ENCODE results near the gene MRPS23.

The MRPS23 gene

GRCh38 chr17:57814421-57814820 lies 35.4 kb downstream of the MRPS23 start:
- no peak for DNase-seq (ENCODE audit: low read depth)
- no peak for TF ChIP-seq CTCF (conservative IDR thresholded peaks at IDR 0.05; ENCODE audit: control insufficient read depth, insufficient read depth, low read depth, low read length)
- H3K4me3 ChIP-seq (ENCODE audit: control insufficient read depth, low read depth, low read length) = no peak overlapping the region

GRCh38 chr17:57811638-57812280 lies 38.1 kb downstream of the MRPS23 start:
- no peak overlapping the region for H3K4me3 ChIP-seq (ENCODE audit: control insufficient read depth, low read depth, low read length)
- TF ChIP-seq CTCF (conservative IDR thresholded peaks at IDR 0.05; ENCODE audit: control insufficient read depth, insufficient read depth, low read depth, low read length) = no peak
- DNase-seq (ENCODE audit: low read depth) = no peak

- no peak overlapping the region for H3K4me3 ChIP-seq (ENCODE audit: control insufficient read depth, low read depth, low read length)
- TF ChIP-seq CTCF (conservative IDR thresholded peaks at IDR 0.05; ENCODE audit: control insufficient read depth, insufficient read depth, low read depth, low read length) = no peak
These were observed 38.9 kb downstream of the MRPS23 start for GRCh38 chr17:57810721-57811637.

GRCh38 chr17:57809879-57810278 lies 40.0 kb downstream of the MRPS23 start:
- no peak overlapping the region for H3K4me3 ChIP-seq (ENCODE audit: control insufficient read depth, low read depth, low read length)
- DNase-seq (ENCODE audit: low read depth) = no peak
- no peak for TF ChIP-seq CTCF (conservative IDR thresholded peaks at IDR 0.05; ENCODE audit: control insufficient read depth, insufficient read depth, low read depth, low read length)

More at GRCh38 chr17:57810721-57811637, 38.9 kb downstream of the MRPS23 start:
- DNase-seq (ENCODE audit: low read depth) = peak; percentile 52

GRCh38 chr17:57808882-57809281 lies 41.0 kb downstream of the MRPS23 start:
- TF ChIP-seq CTCF (conservative IDR thresholded peaks at IDR 0.05; ENCODE audit: control insufficient read depth, insufficient read depth, low read depth, low read length) = no peak
- H3K4me3 ChIP-seq (ENCODE audit: control insufficient read depth, low read depth, low read length) = no peak overlapping the region
- no peak for DNase-seq (ENCODE audit: low read depth)

GRCh38 chr17:57806167-57806830 lies 43.5 kb downstream of the MRPS23 start:
- no peak overlapping the region for H3K4me3 ChIP-seq (ENCODE audit: control insufficient read depth, low read depth, low read length)
- DNase-seq (ENCODE audit: low read depth) = no peak
- TF ChIP-seq CTCF (conservative IDR thresholded peaks at IDR 0.05; ENCODE audit: control insufficient read depth, insufficient read depth, low read depth, low read length) = no peak
